Posterior cingulate gyrus (tissue), 11 donors: ENCODE results near the gene WDR20.
"Not testable (repeated sequence)": the region's sequence is repeated elsewhere in the genome, so short reads cannot be mapped to it uniquely, and the experiment has no call there.

Experiments
- DNase-seq, 10 donors: peaks; one replicate each; pipeline versions ENCODE4 v3.0.0 to v3.0.0-alpha.2; 2020 to 2021; ENCODE audit warnings: mixed read lengths in 3 of 10
- intact Hi-C: fragments of 100-400 bp; cut with DNase I; formaldehyde crosslinking; loops from one replicate; pipeline ENCODE4 v1.15.1; 2023

The WDR20 gene

DNA sequence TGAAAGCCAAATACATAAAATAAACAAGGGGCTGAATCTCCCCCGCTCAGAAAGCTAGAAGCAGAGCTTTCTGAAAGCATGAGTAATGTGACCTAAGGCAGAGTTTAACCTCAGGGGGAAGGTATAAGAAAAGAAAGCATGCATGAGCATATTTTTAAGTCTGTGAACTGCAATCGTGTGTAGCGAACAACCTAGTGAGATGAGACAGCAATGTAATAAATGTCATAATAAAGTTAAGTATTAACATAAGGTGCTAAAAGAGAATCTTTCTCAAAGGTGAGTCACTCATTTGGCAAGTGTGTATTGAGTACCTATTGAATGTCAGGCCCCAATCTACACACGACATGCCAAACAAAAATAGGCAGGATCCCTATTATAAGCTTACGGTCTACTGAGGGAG lies 14.2 kb upstream of the WDR20 start:
- no peak for DNase-seq
- intact Hi-C loops, result no loop called here

DNA sequence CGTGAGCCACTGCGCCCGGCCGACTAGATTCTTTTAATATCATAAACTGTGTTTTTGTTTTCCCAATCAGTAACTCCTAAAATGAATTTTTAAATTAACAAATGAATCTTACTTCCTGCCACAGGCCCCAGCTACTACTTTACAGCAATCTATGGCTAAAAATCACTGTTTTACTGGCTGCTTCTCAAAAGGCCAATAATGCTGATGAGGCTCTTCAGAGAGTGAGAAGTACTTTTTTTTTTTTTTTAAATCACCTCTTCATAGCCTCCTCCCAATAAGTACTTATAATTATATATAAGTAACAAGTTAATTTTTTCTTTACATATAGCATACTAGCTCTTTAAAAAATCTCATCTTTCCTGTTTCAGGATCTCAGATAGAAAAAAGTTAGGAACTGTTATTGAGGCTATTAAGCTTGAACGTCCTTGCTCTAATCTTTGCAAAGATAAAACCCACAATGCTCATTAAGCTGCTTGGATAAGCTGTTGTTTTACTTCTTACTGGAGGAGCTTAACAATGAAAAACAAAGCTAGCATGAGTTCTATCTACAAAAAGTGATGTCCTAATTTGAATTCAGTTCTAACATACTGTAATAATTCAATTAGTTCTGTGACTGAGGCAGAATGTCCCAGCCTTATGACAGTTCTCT lies 12.8 kb upstream of the WDR20 start:
- intact Hi-C loops, result no loop called here
- DNase-seq, result no peak

DNA sequence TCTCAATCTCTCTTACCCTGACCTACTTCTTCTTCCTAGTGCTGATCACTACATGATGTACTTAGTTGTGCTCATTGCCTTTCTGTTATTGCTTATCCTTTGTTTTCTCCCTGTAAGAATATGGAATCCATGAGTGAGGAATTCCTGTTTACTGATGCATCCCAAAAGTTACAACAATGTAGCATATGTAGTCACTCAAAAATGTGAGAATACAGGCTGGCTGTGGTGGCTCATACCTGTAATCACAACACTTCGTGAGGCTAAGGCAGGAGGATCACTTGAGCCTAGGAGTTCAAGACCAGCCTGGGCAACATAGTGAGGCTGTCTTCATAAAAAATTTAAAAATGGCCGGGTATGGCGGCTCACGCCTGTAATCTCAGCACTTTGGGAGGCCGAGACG lies 8.0 kb upstream of the WDR20 start:
- DNase-seq, result no peak
- intact Hi-C loops, result no loop called here

DNA sequence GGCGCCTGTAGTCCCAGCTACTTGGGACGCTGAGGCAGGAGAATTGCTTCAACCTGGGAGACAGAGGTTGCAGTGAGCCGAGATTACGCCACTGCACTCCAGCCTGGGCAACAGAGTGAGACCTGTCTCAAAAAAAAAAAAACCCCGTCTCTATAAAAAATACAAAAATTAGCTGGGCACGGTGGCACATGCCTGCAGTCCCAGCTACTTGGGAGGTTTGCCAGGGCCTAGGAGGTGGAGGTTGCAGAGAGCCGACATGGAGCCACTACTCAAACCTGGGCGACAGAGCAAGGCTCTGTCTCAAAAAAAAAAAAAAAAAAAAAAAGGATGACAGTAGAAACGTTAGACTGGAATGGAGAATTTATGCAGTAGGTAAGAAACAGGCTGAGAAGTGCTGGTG lies 5.7 kb upstream of the WDR20 start:
- DNase-seq, intact Hi-C loops: not testable (repeated sequence)

DNA sequence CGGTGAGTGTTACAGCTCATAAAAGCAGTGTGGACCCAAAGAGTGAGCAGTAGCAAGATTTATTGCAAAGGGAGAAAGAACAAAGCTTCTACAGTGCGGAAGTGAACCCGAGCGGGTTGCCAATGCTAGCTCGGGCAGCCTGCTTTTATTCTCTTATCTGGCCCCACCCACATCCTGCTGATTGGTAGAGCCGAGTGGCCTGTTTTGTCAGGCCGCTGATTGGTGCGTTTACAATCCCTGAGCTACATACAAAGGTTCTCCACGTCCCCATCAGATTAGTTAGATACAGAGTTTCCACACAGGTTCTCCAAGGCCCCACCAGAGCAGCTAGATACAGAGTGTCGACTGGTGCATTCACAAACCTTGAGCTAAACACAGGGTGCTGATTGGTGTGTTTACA lies 5.0 kb upstream of the WDR20 start:
- intact Hi-C loops, result loop anchor here (5.0 kb wide), 1 partner anchor 37 kb away; no protein-coding TSS in a partner anchor
- peak in 1 of 10 donors; percentile 35 for DNase-seq

GRCh38 chr14:102135456-102135855 lies 4.2 kb upstream of the WDR20 start:
- not testable (repeated sequence) for DNase-seq
- intact Hi-C loops, result loop anchor here (5.0 kb wide), 1 partner anchor 38 kb away; no protein-coding TSS in a partner anchor

GRCh38 chr14:102138535-102138934 lies 1.2 kb upstream of the WDR20 start:
- intact Hi-C loops, result loop anchor here (5.0 kb wide), 1 partner anchor 41 kb away; no protein-coding TSS in a partner anchor
- DNase-seq, result no peak

- intact Hi-C loops, result loop anchor here (5.0 kb wide), 1 partner anchor 42 kb away; no protein-coding TSS in a partner anchor
- peak in 5 of 10 donors; percentile 11 to 74 (median 21) for DNase-seq
Measured at GRCh38 chr14:102138961-102139285, 774 bp upstream of the WDR20 start.

DNA sequence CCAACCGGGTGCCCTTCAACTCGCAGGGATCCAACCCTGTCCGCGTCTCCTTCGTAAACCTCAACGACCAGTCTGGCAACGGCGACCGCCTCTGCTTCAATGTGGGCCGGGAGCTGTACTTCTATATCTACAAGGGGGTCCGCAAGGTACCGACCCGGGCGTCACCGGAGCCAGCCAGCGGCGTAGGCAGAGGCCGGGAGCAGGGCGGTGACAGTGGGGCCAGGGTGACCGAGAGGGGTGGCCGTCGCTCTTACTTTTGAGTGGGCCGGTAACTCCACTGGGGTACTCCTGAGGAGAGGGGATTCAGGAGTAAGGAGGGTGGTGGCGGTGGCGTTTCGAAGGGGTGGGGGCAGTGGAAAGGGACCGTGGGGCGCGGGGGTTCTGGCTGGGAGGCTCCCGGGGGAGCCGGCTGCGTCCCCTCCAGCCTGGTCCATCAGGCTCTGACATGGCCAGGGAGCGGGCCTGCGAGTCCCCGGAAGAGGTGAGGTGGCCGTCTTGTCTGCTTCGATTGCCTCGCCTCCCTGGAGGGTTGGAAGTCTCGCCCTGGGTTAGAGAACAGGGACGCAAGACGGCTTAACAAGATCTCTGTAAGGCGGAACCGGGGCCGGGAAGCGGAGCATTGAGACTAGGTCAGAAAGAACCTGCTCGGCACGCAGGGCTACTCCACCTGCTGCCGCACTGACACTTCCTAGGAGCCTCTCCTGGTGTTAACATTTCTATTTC lies 491 bp downstream of the WDR20 start:
- peak; percentile 19 to 89 (median 30) for DNase-seq
- intact Hi-C loops, result loop anchor here (5.0 kb wide), 2 partner anchors 77 to 172 kb away; no protein-coding TSS in a partner anchor

DNA sequence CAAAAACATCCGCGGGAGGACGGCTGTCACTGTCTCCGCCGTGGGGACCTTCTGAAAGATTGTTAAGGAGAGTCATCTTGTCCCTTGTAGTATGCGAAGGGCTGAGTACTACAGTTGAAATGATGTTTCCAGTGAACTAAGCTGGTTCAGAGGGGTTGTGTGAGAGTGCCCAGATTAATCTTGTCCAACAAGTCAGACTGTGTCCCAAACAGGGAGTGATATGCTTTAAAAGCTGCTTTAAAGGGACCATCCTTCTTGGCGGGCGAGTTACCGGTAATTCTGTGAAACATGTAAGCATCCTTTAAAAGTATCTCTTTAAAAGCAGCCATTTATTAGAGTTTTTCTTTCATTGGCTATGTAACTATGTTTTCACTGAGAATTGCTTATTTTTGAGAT lies 1.1 kb downstream of the WDR20 start:
- intact Hi-C loops, result loop anchor here (5.0 kb wide), 2 partner anchors 77 to 172 kb away; no protein-coding TSS in a partner anchor
- DNase-seq, result no peak

DNA sequence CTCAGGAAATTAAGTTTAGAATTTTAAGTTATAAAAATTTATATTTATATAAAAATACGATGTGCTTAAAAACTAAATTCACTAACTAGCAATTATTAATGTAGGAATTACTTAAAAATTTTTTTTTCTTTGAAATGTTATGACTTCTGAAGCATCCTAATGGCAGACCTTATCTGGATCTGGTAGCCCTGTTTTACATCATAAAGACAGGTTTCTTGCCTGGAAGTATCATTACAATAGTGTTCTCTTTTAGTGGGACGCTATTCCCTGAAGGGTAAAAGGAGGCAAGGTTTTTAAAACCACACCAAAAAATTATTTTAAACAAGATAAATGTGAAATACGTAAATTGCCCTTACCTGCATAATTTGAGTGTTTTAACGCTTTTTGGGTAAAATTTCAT lies 2.1 kb downstream of the WDR20 start:
- intact Hi-C loops, result loop anchor here (5.0 kb wide), 2 partner anchors 76 to 171 kb away; no protein-coding TSS in a partner anchor
- DNase-seq, result no peak

- intact Hi-C loops, result loop anchor here (5.0 kb wide), 2 partner anchors 72 to 167 kb away; no protein-coding TSS in a partner anchor
- no peak for DNase-seq
Measured at GRCh38 chr14:102144914-102145313, 5.2 kb downstream of the WDR20 start.

DNA sequence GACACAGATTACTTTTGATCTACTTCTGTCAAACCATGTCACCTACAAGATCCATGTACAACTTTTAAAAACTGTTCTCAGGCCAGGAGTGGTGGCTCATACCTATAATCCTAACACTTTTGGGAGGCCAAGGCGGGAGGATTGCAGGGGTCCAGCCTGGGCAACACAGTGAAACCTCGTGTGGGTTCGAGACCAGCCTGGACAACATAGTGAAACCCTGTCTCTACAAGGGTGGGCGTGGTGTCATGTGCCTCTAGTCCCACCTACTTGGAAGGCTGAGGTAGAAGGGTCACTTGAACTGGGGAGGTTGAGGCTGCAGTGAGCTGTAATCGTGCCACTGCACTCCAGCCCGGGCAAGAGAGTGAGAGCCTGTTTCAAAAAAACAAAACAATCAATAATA lies 5.7 kb downstream of the WDR20 start:
- intact Hi-C loops, result no loop called here
- DNase-seq, result no peak

GRCh38 chr14:102146423-102146822 lies 6.7 kb downstream of the WDR20 start:
- intact Hi-C loops, result no loop called here
- DNase-seq, result no peak

GRCh38 chr14:102150083-102150482 lies 10.4 kb downstream of the WDR20 start:
- intact Hi-C loops, result no loop called here
- DNase-seq, result no peak

- DNase-seq, result no peak
- intact Hi-C loops, result no loop called here
Measured at GRCh38 chr14:102150744-102151143, 11.0 kb downstream of the WDR20 start.

DNA sequence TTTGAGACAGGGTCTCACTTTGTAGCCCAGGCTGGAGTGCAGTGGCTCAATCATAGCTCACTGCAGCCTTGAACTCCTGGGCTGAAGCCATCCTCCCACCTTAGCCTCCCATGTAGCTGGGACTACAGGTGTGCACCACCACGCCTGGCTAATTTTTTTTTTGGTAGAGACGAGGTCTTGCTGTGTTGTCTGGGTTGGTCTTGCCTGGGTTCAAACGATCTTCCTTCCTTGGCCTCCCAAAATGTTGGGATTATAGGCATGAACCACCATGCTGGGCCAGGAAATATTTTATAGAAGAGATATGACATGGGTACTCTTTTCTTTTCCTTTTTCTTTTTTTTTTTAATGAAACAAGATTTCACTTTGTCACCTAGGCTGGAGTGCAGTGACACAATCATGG lies 11.7 kb downstream of the WDR20 start:
- DNase-seq, intact Hi-C loops: not testable (repeated sequence)

DNA sequence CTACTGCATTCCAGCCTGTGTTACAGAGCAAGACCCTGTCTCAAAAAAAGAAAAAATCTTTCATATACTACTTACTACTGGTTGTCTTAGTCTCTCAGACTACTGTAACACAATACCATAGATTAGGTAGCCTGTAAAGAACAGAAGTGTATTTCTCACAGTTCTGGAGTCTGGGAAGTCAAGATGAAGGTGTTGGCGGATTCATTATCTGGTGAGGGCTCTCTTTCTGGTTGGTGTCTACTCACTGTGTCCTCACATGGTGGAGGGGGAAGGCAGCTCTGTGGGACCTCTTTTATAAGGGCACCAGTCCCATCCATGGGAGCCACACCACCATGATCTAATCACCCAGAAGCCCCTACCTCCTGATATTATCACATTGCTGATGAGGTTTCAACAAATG lies 14.4 kb downstream of the WDR20 start:
- DNase-seq, result no peak
- intact Hi-C loops, result no loop called here

GRCh38 chr14:102154821-102155549 lies 15.3 kb downstream of the WDR20 start:
- intact Hi-C loops, result no loop called here
- no peak for DNase-seq

- intact Hi-C loops, result no loop called here
- no peak for DNase-seq
Measured at GRCh38 chr14:102157346-102157745, 17.6 kb downstream of the WDR20 start.

GRCh38 chr14:102158797-102159196 lies 19.1 kb downstream of the WDR20 start:
- intact Hi-C loops, result no loop called here
- DNase-seq, result no peak
